ENCODE data around the gene FANCC. TPM values are rescaled to one million over a fixed set of nuclear protein-coding genes. Genes with fewer than 3 reads are reported as not detected.

Gene FANCC
- total RNA-seq, 1 donor: 5.4 TPM

- no peak overlapping the region for H3K4me2 ChIP-seq (ENCODE audit: insufficient read depth, low read length)
- no peaks in the 10 kb centered on the region for H3K79me2 ChIP-seq (ENCODE audit: insufficient read depth, low read length)
- H3K4me3 ChIP-seq (ENCODE audit: insufficient read depth, low read length): no peak overlapping the region
- H3K4me1 ChIP-seq (ENCODE audit: insufficient read depth, low read length): peaks cover 19% of the 10 kb centered on the region
- no peaks in the 10 kb centered on the region for H4K20me1 ChIP-seq (ENCODE audit: insufficient read depth, low read length)
- H3K27me3 ChIP-seq (ENCODE audit: insufficient read depth, low read length): no peaks in the 10 kb centered on the region
- no peak for TF ChIP-seq CTCF (IDR thresholded peaks at IDR 0.05; ENCODE audit: extremely low read depth, low read depth, low read length)
- no peak overlapping the region for H3K27ac ChIP-seq (ENCODE audit: low read depth, low read length)
- H2AFZ ChIP-seq (ENCODE audit: low read length): no peak overlapping the region
- DNase-seq (ENCODE audit: insufficient read length, low spot score, missing footprints): no peak
- H3K36me3 ChIP-seq (ENCODE audit: insufficient read depth, low read length): no peaks in the 10 kb centered on the region
- no peaks in the 10 kb centered on the region for H3K9me3 ChIP-seq (ENCODE audit: low read depth, low read length)
Measured at GRCh38 chr9:95130484-95130883, 187.0 kb downstream of the FANCC start.

- no peak for TF ChIP-seq CTCF (IDR thresholded peaks at IDR 0.05; ENCODE audit: extremely low read depth, low read depth, low read length)
- no peak overlapping the region for H3K27ac ChIP-seq (ENCODE audit: low read depth, low read length)
- H3K4me2 ChIP-seq (ENCODE audit: insufficient read depth, low read length): no peak overlapping the region
- no peaks in the 10 kb centered on the region for H3K9me3 ChIP-seq (ENCODE audit: low read depth, low read length)
- no peaks in the 10 kb centered on the region for H4K20me1 ChIP-seq (ENCODE audit: insufficient read depth, low read length)
- no peaks in the 10 kb centered on the region for H3K27me3 ChIP-seq (ENCODE audit: insufficient read depth, low read length)
- H3K79me2 ChIP-seq (ENCODE audit: insufficient read depth, low read length): no peaks in the 10 kb centered on the region
- H2AFZ ChIP-seq (ENCODE audit: low read length): no peak overlapping the region
- H3K36me3 ChIP-seq (ENCODE audit: insufficient read depth, low read length): no peaks in the 10 kb centered on the region
- H3K4me3 ChIP-seq (ENCODE audit: insufficient read depth, low read length): no peak overlapping the region
- H3K4me1 ChIP-seq (ENCODE audit: insufficient read depth, low read length): peaks cover 22% of the 10 kb centered on the region
- DNase-seq (ENCODE audit: insufficient read length, low spot score, missing footprints): no peak
Measured at GRCh38 chr9:95129476-95130291, 187.8 kb downstream of the FANCC start.

- Histone ChIP-seq H3K9me3 (ENCODE audit: low read depth, low read length) (no peaks in the 10 kb centered on the region), H3K27me3 (ENCODE audit: insufficient read depth, low read length) (no peaks in the 10 kb centered on the region), H3K36me3 (ENCODE audit: insufficient read depth, low read length) (no peaks in the 10 kb centered on the region), H2AFZ (ENCODE audit: low read length) (no peak overlapping the region), H3K79me2 (ENCODE audit: insufficient read depth, low read length) (no peaks in the 10 kb centered on the region), H3K27ac (ENCODE audit: low read depth, low read length) (no peak overlapping the region), H4K20me1 (ENCODE audit: insufficient read depth, low read length) (no peaks in the 10 kb centered on the region), H3K4me2 (ENCODE audit: insufficient read depth, low read length) (peak overlapping the region; percentile 92), H3K4me1 (ENCODE audit: insufficient read depth, low read length) (peaks cover 22% of the 10 kb centered on the region), H3K4me3 (ENCODE audit: insufficient read depth, low read length) (no peak overlapping the region)
- TF ChIP-seq CTCF (IDR thresholded peaks at IDR 0.05; ENCODE audit: extremely low read depth, low read depth, low read length): no peak
- DNase-seq (ENCODE audit: insufficient read length, low spot score, missing footprints): no peak
Measured at GRCh38 chr9:95128177-95128524, 189.4 kb downstream of the FANCC start.

- peak; percentile 96 for TF ChIP-seq CTCF (IDR thresholded peaks at IDR 0.05; ENCODE audit: extremely low read depth, low read depth, low read length)
- H3K79me2 ChIP-seq (ENCODE audit: insufficient read depth, low read length): no peaks in the 10 kb centered on the region
- H3K4me3 ChIP-seq (ENCODE audit: insufficient read depth, low read length): peak overlapping the region; percentile 71
- no peaks in the 10 kb centered on the region for H3K9me3 ChIP-seq (ENCODE audit: low read depth, low read length)
- H2AFZ ChIP-seq (ENCODE audit: low read length): peak overlapping the region; percentile 59
- peak overlapping the region; percentile 92 for H3K4me2 ChIP-seq (ENCODE audit: insufficient read depth, low read length)
- H3K27me3 ChIP-seq (ENCODE audit: insufficient read depth, low read length): no peaks in the 10 kb centered on the region
- H3K27ac ChIP-seq (ENCODE audit: low read depth, low read length): peak overlapping the region; percentile 48
- DNase-seq (ENCODE audit: insufficient read length, low spot score, missing footprints): peak; percentile 95
- H3K36me3 ChIP-seq (ENCODE audit: insufficient read depth, low read length): no peaks in the 10 kb centered on the region
- peaks cover 22% of the 10 kb centered on the region for H3K4me1 ChIP-seq (ENCODE audit: insufficient read depth, low read length)
- no peaks in the 10 kb centered on the region for H4K20me1 ChIP-seq (ENCODE audit: insufficient read depth, low read length)
Measured at GRCh38 chr9:95127249-95128176, 190.0 kb downstream of the FANCC start.

Data from osteoblast (primary cell).